ENCODE results near the gene ACTR3.

Gene ACTR3

GRCh38 chr2:113976277-113976928 lies 86.5 kb downstream of the ACTR3 start:
- H3K4me2 ChIP-seq (ENCODE audit: low read length): no peak overlapping the region
- H3K36me3 ChIP-seq (ENCODE audit: control insufficient read depth, insufficient read depth, low read length): no peaks in the 10 kb centered on the region
- H3K56ac ChIP-seq (ENCODE audit: low read length): no peak overlapping the region
- no peaks in the 10 kb centered on the region for H3K4me1 ChIP-seq (ENCODE audit: control insufficient read depth, low read depth, low read length)
- H3K4ac ChIP-seq (ENCODE audit: low read depth, low read length): no peak overlapping the region
- no peak overlapping the region for H2BK5ac ChIP-seq (ENCODE audit: low read length)
- no peak overlapping the region for H4K8ac ChIP-seq (ENCODE audit: low read depth, low read length)
- H3K79me1 ChIP-seq (ENCODE audit: low read length): no peaks in the 10 kb centered on the region
- DNase-seq: no peak
- no peak overlapping the region for H3K23ac ChIP-seq (ENCODE audit: low read length)
- H3K18ac ChIP-seq (ENCODE audit: low read length): no peak overlapping the region
- no peaks in the 10 kb centered on the region for H3K79me2 ChIP-seq (ENCODE audit: control insufficient read depth, insufficient read depth, low read length)
- no peak overlapping the region for H4K5ac ChIP-seq (ENCODE audit: low read length)
- H3K27ac ChIP-seq (ENCODE audit: low read depth, low read length): no peak overlapping the region
- WGBS (ENCODE audit: extremely low coverage, insufficient coverage, low lambda C conversion rate): no CpG with 5 or more reads among the region's 7 CpGs
- no peak overlapping the region for H2BK15ac ChIP-seq (replicated peaks; ENCODE audit: low read depth)
- no peak overlapping the region for H3K9ac ChIP-seq (ENCODE audit: low read length)
- H3K27me3 ChIP-seq (ENCODE audit: insufficient read depth, low read length, poor library complexity): no peaks in the 10 kb centered on the region
- H2AK5ac ChIP-seq (ENCODE audit: low read length): no peak overlapping the region
- no peak overlapping the region for H2BK120ac ChIP-seq (ENCODE audit: low read depth, low read length)
- no peak overlapping the region for H3K4me3 ChIP-seq (ENCODE audit: low read length)

GRCh38 chr2:113977060-113977659 lies 87.3 kb downstream of the ACTR3 start:
- H3K79me1 ChIP-seq (ENCODE audit: low read length): no peaks in the 10 kb centered on the region

DNA sequence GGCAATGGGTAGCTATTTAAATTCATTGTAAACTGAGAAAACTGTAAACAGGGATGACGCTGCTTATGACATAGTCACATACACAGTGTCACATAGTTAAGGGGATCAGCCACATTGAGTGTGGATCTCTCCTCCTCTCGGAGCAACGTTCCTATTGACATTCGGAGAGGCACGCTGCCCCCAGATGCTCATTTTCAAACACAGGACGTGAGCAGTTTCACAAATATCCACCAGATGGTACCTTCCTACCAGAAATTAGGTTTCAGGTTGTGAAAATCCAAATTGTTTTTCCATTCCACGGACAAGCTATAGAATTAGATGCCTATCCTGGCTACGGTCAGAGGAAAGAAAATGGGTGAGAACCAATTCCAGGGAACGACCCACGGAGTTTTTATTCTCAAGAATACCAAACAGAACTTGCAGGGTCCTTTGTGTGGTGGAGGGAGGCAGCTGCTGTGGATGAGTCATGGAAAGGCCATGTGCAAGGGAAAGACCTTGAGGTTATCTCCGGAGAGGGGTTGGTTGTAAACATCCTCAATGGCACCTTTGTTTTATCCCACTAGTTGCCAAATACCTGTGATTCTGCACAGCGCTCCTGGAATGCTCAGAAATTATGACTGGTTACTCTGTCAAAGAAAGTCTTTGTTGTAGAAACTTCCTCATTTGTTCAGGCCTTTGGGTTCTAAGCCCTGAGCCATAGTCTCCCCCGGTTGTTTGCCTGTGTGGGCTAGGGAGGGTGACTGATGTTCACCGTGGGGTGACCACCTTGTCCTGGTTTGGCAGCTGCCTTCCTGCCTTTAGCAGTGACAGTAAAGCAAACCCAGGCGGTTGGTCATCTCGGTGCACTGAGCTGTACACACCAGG lies 88.0 kb downstream of the ACTR3 start:
- WGBS (ENCODE audit: extremely low coverage, insufficient coverage, low lambda C conversion rate): no CpG with 5 or more reads among the region's 16 CpGs
- no peak overlapping the region for H2BK5ac ChIP-seq (ENCODE audit: low read length)
- DNase-seq: peak; percentile 74

More at GRCh38 chr2:113977060-113977659, 87.3 kb downstream of the ACTR3 start:
- no peaks in the 10 kb centered on the region for H3K27me3 ChIP-seq (ENCODE audit: insufficient read depth, low read length, poor library complexity)
- no peak overlapping the region for H2BK120ac ChIP-seq (ENCODE audit: low read depth, low read length)
- no peak overlapping the region for H3K4me3 ChIP-seq (ENCODE audit: low read length)
- H3K18ac ChIP-seq (ENCODE audit: low read length): no peak overlapping the region
- no CpG with 5 or more reads among the region's 8 CpGs for WGBS (ENCODE audit: extremely low coverage, insufficient coverage, low lambda C conversion rate)
- no peak overlapping the region for H2BK15ac ChIP-seq (replicated peaks; ENCODE audit: low read depth)
- DNase-seq: no peak
- no peak overlapping the region for H4K8ac ChIP-seq (ENCODE audit: low read depth, low read length)
- no peak overlapping the region for H2AK5ac ChIP-seq (ENCODE audit: low read length)
- H3K9ac ChIP-seq (ENCODE audit: low read length): no peak overlapping the region
- H3K23ac ChIP-seq (ENCODE audit: low read length): no peak overlapping the region
- H4K5ac ChIP-seq (ENCODE audit: low read length): no peak overlapping the region
- no peak overlapping the region for H3K4me2 ChIP-seq (ENCODE audit: low read length)
- H3K36me3 ChIP-seq (ENCODE audit: control insufficient read depth, insufficient read depth, low read length): no peaks in the 10 kb centered on the region
- no peaks in the 10 kb centered on the region for H3K79me2 ChIP-seq (ENCODE audit: control insufficient read depth, insufficient read depth, low read length)
- H3K4ac ChIP-seq (ENCODE audit: low read depth, low read length): no peak overlapping the region
- no peak overlapping the region for H3K56ac ChIP-seq (ENCODE audit: low read length)
- no peaks in the 10 kb centered on the region for H3K4me1 ChIP-seq (ENCODE audit: control insufficient read depth, low read depth, low read length)
- no peak overlapping the region for H3K27ac ChIP-seq (ENCODE audit: low read depth, low read length)
- no peak overlapping the region for H2BK5ac ChIP-seq (ENCODE audit: low read length)

DNA sequence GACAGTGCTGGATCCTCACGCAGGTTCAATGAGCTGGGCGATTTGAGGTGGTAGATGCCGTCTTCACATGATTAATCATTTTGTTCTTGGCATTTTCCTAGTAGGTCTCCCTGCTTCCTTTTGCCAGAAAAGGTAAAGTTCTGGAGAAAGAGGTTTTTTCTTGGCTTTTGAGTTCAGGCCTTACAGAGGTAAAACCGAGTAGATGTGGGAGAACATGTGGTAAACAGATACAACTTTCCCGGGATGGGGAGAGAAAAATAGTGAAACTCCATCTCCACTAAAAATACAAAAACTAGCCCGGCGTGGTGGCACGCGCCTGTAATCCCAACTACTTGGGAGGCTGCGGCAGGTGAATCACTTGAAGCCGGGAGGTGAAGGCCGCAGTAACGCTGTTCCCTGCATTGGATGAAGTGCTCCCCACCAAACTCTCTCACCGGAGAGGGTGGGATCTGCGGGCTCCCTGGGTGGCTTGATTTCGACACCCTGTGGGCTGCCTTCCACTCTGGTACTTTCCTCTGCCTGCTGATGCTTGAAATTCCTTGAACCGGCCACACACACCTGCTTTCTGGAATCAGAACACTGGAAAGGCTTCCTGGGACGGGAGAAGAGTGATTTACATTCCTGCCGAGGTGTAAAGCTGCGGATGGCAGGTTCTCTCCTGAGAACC lies 88.8 kb downstream of the ACTR3 start:
- no peaks in the 10 kb centered on the region for H3K4me1 ChIP-seq (ENCODE audit: control insufficient read depth, low read depth, low read length)
- no peak overlapping the region for H2BK120ac ChIP-seq (ENCODE audit: low read depth, low read length)
- H4K8ac ChIP-seq (ENCODE audit: low read depth, low read length): no peak overlapping the region
- no peak overlapping the region for H4K5ac ChIP-seq (ENCODE audit: low read length)
- no peak overlapping the region for H3K4ac ChIP-seq (ENCODE audit: low read depth, low read length)
- no peak for DNase-seq
- H3K27ac ChIP-seq (ENCODE audit: low read depth, low read length): no peak overlapping the region
- no peak overlapping the region for H3K18ac ChIP-seq (ENCODE audit: low read length)
- no peaks in the 10 kb centered on the region for H3K79me2 ChIP-seq (ENCODE audit: control insufficient read depth, insufficient read depth, low read length)
- no peaks in the 10 kb centered on the region for H3K27me3 ChIP-seq (ENCODE audit: insufficient read depth, low read length, poor library complexity)
- no peak overlapping the region for H2BK15ac ChIP-seq (replicated peaks; ENCODE audit: low read depth)
- H3K56ac ChIP-seq (ENCODE audit: low read length): no peak overlapping the region
- H3K23ac ChIP-seq (ENCODE audit: low read length): no peak overlapping the region
- no peak overlapping the region for H2AK5ac ChIP-seq (ENCODE audit: low read length)
- H3K79me1 ChIP-seq (ENCODE audit: low read length): no peaks in the 10 kb centered on the region
- H3K36me3 ChIP-seq (ENCODE audit: control insufficient read depth, insufficient read depth, low read length): no peaks in the 10 kb centered on the region
- H3K4me3 ChIP-seq (ENCODE audit: low read length): no peak overlapping the region
- no peak overlapping the region for H2BK5ac ChIP-seq (ENCODE audit: low read length)
- H3K4me2 ChIP-seq (ENCODE audit: low read length): no peak overlapping the region
- no CpG with 5 or more reads among the region's 20 CpGs for WGBS (ENCODE audit: extremely low coverage, insufficient coverage, low lambda C conversion rate)
- no peak overlapping the region for H3K9ac ChIP-seq (ENCODE audit: low read length)

More for the DNA sequence above, 88.0 kb downstream of the ACTR3 start:
- H3K4me2 ChIP-seq (ENCODE audit: low read length): no peak overlapping the region
- H2BK15ac ChIP-seq (replicated peaks; ENCODE audit: low read depth): no peak overlapping the region
- no peak overlapping the region for H3K23ac ChIP-seq (ENCODE audit: low read length)
- H4K8ac ChIP-seq (ENCODE audit: low read depth, low read length): no peak overlapping the region
- H3K56ac ChIP-seq (ENCODE audit: low read length): no peak overlapping the region
- no peaks in the 10 kb centered on the region for H3K79me1 ChIP-seq (ENCODE audit: low read length)
- no peaks in the 10 kb centered on the region for H3K4me1 ChIP-seq (ENCODE audit: control insufficient read depth, low read depth, low read length)
- no peak overlapping the region for H3K18ac ChIP-seq (ENCODE audit: low read length)
- H2BK120ac ChIP-seq (ENCODE audit: low read depth, low read length): no peak overlapping the region
- H3K4ac ChIP-seq (ENCODE audit: low read depth, low read length): no peak overlapping the region
- no peak overlapping the region for H4K5ac ChIP-seq (ENCODE audit: low read length)
- no peak overlapping the region for H3K9ac ChIP-seq (ENCODE audit: low read length)
- no peak overlapping the region for H3K27ac ChIP-seq (ENCODE audit: low read depth, low read length)
- H3K27me3 ChIP-seq (ENCODE audit: insufficient read depth, low read length, poor library complexity): no peaks in the 10 kb centered on the region
- no peak overlapping the region for H2AK5ac ChIP-seq (ENCODE audit: low read length)
- H3K79me2 ChIP-seq (ENCODE audit: control insufficient read depth, insufficient read depth, low read length): no peaks in the 10 kb centered on the region
- no peak overlapping the region for H3K4me3 ChIP-seq (ENCODE audit: low read length)
- H3K36me3 ChIP-seq (ENCODE audit: control insufficient read depth, insufficient read depth, low read length): no peaks in the 10 kb centered on the region

DNA sequence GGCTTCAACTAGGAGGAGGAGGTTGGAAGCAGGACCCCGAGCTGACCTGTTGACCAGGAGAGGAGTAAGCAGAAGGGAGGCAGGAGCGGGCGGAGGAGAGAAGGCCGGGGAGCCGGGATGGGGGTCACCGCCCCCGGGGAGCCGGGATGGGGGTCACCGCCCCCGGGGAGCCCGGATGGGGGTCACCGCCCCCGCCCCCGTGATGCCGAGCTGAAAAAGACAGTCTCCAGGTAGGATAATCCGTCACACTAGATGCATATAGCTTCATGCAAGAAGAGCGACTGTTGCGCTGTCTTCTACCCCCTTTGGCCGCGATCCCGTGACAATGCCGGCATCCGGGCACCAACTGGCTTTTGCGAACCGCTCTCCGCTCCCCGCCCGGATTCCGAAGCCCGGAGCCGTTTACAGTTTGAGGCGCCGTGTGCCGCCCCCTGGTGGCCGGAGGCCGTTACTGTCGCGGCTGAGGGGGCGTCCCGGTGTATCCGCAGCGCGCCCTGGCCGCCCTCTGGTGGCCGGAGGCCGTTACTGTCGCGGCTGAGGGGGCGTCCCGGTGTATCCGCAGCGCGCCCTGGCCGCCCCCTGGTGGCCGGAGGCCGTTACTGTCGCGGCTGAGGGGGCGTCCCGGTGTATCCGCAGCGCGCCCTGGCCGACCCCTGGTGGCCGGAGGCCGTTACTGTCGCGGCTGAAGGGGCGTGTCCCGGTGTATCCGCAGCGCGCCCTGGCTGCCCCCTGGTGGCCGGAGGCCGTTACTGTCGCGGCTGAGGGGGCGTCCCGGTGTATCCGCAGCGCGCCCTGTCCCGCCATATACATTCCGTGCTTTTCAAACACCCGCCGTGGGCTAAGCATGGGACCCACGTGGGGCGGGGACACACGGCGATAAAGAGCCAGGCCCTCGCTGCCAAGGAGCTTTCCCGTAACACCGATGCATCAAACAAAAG lies 89.6 kb downstream of the ACTR3 start:
- DNase-seq: peak; percentile 62
- Histone ChIP-seq H3K23ac (ENCODE audit: low read length) (no peak overlapping the region), H3K56ac (ENCODE audit: low read length) (no peak overlapping the region), H3K4me2 (ENCODE audit: low read length) (no peak overlapping the region), H3K4me1 (ENCODE audit: control insufficient read depth, low read depth, low read length) (no peaks in the 10 kb centered on the region), H3K4me3 (ENCODE audit: low read length) (no peak overlapping the region), H3K79me2 (ENCODE audit: control insufficient read depth, insufficient read depth, low read length) (no peaks in the 10 kb centered on the region), H3K27me3 (ENCODE audit: insufficient read depth, low read length, poor library complexity) (no peaks in the 10 kb centered on the region), H4K8ac (ENCODE audit: low read depth, low read length) (no peak overlapping the region), H2AK5ac (ENCODE audit: low read length) (no peak overlapping the region), H2BK120ac (ENCODE audit: low read depth, low read length) (no peak overlapping the region), H3K27ac (ENCODE audit: low read depth, low read length) (no peak overlapping the region), H2BK5ac (ENCODE audit: low read length) (no peak overlapping the region), H3K4ac (ENCODE audit: low read depth, low read length) (no peak overlapping the region), H3K9ac (ENCODE audit: low read length) (no peak overlapping the region), H3K79me1 (ENCODE audit: low read length) (no peaks in the 10 kb centered on the region), H2BK15ac (replicated peaks; ENCODE audit: low read depth) (no peak overlapping the region), H3K18ac (ENCODE audit: low read length) (no peak overlapping the region), H4K5ac (ENCODE audit: low read length) (no peak overlapping the region), H3K36me3 (ENCODE audit: control insufficient read depth, insufficient read depth, low read length) (no peaks in the 10 kb centered on the region)
- no CpG with 5 or more reads among the region's 93 CpGs for WGBS (ENCODE audit: extremely low coverage, insufficient coverage, low lambda C conversion rate)

Measured in mesendoderm (in vitro differentiated cells).